Measurements from ENCODE around the gene XRCC4.

DNA sequence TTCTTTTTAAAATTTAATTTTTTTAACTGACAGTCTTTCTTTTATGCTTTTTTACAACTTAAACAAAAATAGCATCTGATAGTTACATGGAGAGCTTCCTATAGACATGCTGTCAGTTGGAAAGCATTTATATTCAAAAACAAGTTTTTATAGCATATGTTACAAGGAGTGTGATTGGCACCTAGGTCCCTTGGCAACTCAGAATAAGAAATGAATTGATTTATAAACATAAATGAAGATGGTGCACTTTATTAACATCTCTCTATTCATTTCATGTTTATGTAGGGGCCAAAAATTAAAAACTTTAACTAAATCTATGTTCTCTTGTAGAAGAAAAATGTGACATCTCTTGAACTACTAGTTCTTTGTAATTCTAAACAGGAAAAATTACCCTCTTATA lies 153.2 kb downstream of the XRCC4 start:
- TF ChIP-seq, protein P1, sequence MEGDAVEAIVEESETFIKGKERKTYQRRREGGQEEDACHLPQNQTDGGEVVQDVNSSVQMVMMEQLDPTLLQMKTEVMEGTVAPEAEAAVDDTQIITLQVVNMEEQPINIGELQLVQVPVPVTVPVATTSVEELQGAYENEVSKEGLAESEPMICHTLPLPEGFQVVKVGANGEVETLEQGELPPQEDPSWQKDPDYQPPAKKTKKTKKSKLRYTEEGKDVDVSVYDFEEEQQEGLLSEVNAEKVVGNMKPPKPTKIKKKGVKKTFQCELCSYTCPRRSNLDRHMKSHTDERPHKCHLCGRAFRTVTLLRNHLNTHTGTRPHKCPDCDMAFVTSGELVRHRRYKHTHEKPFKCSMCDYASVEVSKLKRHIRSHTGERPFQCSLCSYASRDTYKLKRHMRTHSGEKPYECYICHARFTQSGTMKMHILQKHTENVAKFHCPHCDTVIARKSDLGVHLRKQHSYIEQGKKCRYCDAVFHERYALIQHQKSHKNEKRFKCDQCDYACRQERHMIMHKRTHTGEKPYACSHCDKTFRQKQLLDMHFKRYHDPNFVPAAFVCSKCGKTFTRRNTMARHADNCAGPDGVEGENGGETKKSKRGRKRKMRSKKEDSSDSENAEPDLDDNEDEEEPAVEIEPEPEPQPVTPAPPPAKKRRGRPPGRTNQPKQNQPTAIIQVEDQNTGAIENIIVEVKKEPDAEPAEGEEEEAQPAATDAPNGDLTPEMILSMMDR (IDR thresholded peaks at IDR 0.05): no peak
- TF ChIP-seq POLR2A (IDR thresholded peaks at IDR 0.05): no peak

Measured in adrenal gland (tissue), 5 donors.